ENCODE data around the gene SEL1L.
"Not testable (repeated sequence)": the region's sequence is repeated elsewhere in the genome, so short reads cannot be mapped to it uniquely, and the experiment has no call there.

Gene SEL1L

DNA sequence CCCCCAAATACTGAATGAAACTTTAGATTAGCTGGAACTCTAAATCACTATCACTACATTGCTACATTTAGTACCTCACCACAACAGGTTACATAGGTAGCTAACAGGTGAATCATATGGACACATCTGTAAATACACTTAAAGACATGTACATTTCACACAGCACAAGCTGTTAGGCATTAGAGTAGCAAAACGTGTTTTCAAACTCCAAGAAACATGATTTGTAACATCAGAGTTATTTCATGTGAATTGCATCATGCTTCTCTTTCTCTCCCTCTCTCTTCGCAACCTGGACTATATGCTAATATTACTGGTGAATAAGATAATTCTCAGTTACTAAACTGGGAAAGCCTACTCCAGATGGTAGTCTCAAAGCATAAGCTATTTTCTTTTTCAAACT lies 4.3 kb downstream of the SEL1L start:
- in situ Hi-C loops (cut with HindIII; ENCODE audit: low sequenced_read_pairs): no loop called here

DNA sequence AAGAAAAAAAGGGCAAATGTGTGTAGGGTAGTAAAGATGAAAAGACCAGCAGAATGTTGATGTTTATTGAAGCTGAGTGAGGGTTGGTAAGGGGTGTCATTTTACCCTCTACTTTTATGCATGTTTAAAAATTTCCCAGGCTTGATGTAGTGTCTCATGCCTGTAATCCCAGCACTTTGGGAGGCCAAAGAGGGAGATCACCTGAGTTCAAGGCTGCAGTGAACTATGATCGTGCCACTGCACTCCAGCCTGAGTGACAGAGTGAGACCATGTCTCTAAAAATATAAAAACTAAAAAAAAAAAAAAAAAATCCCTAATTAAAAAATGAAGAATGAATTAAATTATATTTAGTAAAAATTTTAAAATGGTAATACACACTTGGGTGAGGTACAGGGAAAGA lies 8.5 kb downstream of the SEL1L start:
- in situ Hi-C loops (cut with HindIII; ENCODE audit: low sequenced_read_pairs): no loop called here

DNA sequence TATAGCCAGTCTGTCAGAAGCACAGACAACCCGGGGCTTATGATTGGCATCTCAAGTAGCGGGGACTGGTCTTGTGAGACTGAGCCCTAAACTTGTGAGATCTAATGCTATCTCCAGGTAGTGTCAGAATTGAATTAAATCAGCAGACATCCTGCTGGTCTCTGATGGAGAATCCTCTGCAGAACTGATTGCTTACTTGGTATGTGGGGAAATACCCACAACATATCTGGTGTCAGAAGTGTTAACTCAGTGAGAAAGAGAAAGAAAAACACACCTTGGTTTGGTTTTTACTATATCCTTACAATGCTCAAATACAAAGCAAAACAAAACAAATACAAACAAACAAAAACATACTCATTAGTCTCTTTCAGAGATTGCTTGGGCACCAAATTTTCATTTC lies 10.0 kb downstream of the SEL1L start:
- in situ Hi-C loops (cut with HindIII; ENCODE audit: low sequenced_read_pairs): loop anchor here (5.0 kb wide), 1 partner anchor 36 kb away; no protein-coding TSS in a partner anchor

DNA sequence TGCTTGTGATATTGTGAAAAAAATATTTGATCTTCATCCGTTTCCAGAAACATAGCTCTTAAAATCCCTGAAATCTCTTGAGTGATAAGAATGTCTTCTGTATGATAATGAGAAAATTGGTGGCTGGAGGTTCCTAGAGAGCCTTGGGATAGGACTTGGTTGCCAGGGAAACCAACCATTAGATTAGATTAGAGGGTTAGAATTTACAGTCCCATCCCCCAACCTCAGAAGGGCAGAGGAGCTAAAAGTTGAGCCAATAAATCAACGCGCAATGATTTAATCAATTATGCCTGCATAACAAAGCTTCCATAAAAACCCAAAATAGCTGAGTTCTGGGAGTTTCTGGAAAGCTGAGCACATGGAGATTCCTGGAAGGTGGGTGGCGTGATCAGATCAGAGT lies 10.6 kb downstream of the SEL1L start:
- in situ Hi-C loops (cut with HindIII; ENCODE audit: low sequenced_read_pairs): loop anchor here (5.0 kb wide), 1 partner anchor 36 kb away; no protein-coding TSS in a partner anchor

DNA sequence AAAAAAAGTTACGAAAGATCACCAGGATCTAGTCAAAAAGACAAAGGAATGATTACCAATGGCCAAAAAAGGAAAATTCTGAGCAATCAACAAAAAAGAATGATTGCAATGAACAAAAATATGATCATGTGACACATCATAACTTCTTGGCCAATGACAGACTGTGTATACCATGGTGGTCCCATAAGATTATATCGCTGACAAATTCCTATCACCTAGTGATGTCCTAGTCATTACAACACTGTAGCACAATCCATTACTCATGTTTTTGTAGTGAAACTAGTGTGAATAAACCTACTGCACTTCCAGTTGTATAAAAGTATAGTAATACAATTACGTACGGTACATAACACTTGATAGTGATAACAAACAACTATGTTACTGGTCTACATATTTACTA lies 12.3 kb downstream of the SEL1L start:
- in situ Hi-C loops (cut with HindIII; ENCODE audit: low sequenced_read_pairs): loop anchor here (5.0 kb wide), 1 partner anchor 34 kb away; no protein-coding TSS in a partner anchor

DNA sequence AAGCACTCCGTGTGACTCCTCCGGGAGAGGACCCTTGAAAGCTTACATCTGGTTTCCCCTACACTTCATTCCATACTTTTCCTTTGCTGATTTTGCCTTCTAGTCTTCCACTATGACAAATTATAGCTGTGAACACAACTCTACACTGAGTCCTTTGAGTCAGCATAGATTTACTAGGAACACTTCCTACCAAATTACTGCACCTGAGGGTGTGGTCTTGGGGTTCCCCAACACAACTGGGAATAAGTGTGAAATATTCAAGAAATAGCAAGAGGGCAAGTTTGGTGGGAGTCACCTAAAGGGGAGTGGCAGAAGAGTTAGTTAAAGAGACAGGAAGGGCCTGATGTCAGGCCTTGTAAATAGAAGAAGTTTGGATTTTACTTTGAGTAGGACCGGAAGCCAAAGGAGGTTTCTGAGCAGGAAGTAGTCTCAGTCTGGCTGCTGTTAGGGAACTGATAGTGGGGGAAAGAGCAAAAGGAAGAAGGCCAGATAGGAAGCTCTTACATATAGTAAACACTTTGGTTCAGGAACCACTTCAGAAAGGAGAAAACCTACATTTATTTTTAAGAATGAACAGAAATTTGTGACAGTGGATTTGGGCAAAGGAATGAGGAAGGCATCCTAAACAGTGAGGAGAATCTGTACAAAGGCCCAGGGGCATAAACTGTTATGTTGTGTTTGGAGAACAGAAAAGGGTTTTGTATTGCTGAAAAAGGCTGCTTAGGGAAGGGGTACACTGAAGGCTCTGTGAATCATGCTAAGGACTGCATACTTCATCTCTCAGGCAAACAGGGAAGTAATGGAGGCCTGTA lies 14.2 kb downstream of the SEL1L start:
- in situ Hi-C loops (cut with HindIII; ENCODE audit: low sequenced_read_pairs): loop anchor here (5.0 kb wide), 1 partner anchor 32 kb away; no protein-coding TSS in a partner anchor

DNA sequence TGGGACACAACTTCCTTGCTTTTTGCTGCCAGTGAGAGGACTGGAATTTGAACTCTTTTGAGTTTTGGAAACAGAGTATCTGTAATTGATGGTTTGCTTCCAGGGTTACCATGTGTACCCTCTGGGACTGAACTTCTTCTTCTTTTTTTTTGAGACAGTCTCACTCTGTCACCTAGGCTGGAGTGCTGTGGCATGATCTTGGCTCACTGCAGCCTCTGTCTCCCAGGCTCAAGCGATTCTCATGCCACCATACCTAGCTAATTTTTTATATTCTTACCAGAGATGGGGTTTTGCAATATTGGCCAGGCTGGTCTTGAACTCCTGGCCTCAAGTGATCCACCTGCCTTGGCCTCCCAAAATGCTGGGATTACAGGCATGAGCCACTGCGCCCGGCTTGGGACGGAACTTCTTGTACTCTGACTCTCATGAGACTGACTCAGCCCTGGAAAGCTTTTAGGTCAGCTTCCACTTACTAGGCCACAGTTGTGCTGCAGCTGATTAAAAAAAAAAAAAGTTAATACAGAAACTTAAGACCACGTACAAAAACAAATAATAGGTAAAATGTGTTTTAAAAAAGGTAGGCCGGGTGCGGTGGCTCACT lies 15.8 kb downstream of the SEL1L start:
- in situ Hi-C loops (cut with HindIII; ENCODE audit: low sequenced_read_pairs): no loop called here

DNA sequence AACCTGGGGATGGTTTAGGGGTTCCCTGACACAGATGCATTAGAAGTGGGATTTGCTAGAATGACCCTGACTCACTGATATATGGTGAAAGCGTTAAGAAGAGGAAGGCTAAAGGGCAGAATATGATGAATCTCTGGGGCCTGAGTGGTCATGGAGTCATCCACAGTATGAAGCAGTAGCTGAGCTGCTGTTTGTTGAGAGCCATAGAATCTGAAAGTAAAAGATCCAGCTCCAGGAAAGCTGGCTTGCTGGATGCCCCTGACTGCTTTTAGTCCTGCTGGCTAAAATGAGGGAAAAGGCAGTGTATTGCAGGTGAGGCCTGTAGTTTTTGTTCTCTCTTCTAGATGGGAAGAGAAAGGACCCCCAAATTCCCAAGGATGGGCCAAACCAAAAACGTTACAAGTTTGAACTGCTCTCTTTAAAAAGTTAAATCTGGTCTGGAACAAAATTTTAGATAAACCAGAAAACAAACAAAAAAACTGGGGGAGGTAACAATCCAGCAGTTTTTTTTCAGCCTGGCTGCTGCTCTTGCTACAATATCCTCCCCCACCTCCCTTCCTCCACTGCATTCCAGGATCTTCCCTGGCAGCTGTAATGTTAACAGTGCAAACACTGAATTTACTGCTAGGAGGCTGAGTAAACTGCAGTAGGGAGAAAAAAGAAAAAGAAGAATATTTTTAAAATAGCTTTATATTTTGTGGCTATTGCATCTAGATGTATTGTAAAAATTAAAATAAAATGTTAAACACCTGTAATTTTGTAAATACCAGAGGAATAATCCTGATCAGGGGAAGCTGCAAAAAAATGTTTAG lies 16.5 kb downstream of the SEL1L start:
- in situ Hi-C loops (cut with HindIII; ENCODE audit: low sequenced_read_pairs): no loop called here

DNA sequence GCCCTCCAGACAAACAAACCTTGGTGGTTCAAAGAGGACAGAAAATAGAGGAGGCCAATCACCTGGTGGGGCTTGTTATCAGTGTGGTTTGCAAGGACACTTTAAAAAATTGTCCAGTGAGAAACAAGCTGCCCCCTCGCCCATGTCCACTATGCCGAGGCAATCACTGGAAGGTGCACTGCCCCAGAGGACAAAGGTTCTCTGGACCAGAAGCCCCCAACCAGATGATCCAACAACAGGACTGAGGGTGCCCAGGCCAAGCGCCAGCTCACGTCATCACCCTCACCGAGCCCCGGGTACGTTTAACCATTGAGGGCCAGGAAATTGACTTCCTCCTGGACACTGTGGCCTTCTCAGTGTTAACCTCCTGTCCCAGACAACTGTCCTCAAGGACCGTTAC lies 17.7 kb downstream of the SEL1L start:
- in situ Hi-C loops (cut with HindIII; ENCODE audit: low sequenced_read_pairs): not testable (repeated sequence)

DNA sequence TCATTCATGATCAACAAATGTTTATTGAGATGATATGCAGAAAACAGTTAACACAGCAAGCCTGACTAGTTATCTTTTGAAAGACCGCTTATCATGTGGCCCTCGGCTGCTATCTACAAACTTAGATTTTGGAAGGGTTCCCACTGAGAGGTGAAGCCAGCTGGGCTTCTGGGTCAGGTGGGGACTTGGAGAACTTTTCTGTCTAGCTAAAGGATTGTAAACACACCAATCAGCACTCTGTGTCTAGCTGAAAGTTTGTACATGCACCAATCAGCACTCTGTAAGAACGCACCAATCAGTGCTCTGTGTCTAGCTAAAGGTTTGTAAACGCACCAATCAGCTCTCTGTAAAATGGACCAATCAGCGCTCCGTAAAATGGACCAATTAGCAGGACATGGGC lies 20.8 kb downstream of the SEL1L start:
- in situ Hi-C loops (cut with HindIII; ENCODE audit: low sequenced_read_pairs): not testable (repeated sequence)

DNA sequence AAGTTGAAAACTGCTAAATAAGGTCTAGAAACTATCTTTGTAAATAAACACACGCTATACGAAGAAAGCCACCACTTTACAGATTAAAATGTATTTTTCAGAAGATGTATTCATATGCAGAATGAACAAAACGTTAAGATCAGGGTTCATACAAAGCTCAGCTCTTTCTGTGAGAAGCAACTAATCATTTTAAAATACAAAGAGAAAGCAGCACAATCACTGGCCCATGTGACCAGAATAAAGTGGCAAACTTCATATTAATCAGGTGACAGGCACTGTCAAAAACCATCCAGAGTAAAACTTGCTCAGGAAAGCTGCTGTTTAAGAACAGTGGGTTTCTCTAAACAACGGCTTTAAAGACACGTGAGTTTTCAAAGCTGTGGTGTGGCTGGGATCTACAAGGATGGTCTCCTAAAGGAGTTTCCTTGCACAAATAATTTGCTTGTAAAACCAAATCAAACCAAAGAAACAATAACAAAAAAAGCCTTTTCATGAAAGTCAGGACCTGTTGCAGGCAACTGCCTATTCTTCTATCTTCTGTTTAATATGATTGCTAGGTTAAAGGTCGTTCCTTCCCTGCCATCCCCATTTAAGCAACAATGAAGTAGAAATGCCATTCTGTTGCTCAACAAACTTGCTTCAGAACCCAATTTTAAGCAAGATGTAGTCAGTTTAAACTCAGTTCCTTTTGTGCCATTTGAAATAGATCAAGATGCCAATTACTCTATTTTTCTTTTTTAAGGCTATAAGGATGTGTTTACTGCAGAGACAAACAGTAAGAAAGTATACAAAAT lies 22.3 kb downstream of the SEL1L start:
- in situ Hi-C loops (cut with HindIII; ENCODE audit: low sequenced_read_pairs): no loop called here

DNA sequence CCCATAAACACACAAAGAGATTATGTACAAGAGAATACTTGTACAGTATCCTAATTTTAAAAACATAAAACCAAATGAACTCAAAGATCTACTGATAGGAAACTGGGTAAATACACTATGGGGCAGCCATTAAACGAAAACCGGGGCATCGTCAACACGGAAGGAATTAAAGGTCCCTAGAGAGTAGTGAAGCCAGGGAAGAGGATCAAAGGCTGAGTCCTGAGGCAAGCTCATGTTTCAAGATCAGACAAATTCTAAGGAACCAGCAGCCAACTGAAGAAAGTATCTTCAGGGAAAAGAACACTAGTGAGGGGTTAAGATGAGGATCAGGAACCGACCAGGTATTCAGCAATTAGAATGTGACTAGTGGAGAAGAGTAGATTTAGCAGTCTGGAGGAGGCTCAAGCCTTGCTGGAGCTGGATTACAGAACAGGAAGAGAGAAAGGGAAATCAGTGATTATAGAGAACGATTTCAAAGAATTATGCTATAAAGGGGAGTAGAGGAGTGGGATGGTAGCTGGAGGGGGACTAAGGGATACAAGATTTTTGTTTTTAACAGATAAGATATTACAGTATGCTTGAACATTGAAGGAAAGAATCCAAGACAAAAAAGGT lies 23.7 kb downstream of the SEL1L start:
- in situ Hi-C loops (cut with HindIII; ENCODE audit: low sequenced_read_pairs): no loop called here

DNA sequence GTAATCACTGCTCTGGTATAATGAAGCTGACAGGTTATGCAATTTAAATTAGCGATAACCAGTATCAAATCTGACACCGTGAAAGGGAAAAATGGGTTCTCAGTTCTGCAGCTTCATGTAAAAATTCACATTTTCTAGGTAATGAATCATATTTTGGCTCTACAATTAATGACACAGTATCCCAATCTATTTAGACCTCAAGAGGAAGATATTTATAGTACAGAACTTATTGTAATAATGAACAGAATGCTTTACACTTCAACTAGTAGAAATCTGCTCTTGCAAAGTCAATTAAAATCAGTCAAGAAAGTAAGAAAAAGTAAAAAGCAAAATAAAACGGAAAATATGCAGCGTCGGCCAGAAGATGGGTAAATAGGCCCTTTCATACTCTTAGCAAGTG lies 24.3 kb downstream of the SEL1L start:
- in situ Hi-C loops (cut with HindIII; ENCODE audit: low sequenced_read_pairs): no loop called here

DNA sequence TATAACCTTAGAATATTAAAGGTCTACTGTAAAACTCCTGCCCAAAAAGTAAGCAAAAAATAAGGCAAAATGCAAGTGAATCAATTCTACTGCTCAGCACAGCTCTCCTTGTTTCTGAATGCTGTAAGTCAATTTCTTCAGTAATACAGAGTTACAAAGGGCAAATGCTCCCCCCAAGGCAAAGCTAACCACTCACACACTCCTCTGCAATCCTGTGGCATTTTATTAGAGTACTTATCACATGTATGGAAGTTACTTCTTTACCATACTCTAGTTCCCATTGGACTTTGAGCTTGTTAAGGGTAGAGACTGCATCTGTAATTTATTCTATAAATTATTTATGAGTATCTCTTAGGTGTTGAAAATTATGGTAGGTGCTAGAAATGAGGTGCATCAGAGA lies 27.2 kb downstream of the SEL1L start:
- in situ Hi-C loops (cut with HindIII; ENCODE audit: low sequenced_read_pairs): no loop called here

DNA sequence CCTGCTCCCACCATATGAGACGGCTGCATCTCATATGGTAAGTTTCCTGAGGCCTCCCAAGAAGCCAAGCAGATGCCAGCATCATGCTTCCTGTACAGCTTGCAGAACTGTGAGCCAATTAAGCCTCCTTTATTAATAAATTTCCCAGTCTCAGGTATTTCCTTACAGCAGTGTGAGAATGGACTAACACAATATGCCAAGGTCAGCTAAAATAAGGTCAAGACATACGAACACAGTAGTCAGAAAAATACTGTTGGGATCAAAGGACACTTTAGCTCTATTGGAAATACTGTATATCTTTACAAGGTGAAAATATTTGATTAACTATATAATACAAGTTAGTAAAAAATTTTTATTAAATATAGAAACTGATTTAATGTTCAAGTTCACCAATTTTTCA lies 28.8 kb downstream of the SEL1L start:
- in situ Hi-C loops (cut with HindIII; ENCODE audit: low sequenced_read_pairs): no loop called here

DNA sequence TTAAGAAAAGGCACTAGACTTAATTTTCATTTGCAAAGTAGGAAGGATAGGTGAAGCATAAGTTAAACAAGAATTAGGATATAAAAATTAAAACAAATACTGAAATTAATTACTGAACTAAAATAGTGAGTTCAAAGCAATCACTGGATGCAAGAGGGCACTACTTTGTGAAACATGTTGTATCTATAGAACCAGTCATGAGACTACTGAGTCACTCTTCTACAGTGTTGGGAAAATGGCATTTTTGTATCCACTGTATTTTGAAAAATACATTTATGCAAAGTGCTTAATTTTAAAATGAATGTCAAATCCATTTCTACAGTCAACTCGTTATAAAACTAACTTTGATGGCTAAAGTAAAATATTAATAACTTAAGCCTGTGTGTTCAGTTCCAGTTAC lies 47.9 kb downstream of the SEL1L start:
- in situ Hi-C loops (cut with HindIII; ENCODE audit: low sequenced_read_pairs): loop anchor here (5.0 kb wide), 1 partner anchor 37 kb away; no protein-coding TSS in a partner anchor

DNA sequence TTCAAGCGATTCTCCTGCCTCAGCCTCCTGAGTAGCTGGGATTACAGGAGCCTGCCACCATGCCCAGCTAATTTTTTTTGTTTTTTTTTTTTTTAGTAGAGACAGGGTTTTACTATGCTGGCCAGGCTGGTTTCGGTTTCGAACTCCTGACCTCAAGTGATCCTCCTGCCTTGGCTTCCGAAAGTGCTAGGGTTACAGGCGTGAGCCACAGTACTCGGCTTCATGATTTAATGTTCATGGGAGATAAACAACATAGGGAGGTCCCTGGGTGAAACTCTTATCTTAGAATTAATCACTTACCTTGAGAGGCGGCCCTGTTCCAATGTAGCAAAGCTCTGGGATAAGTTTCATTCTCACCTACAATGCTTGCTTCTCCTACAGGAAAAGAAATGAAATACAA lies 48.3 kb downstream of the SEL1L start:
- in situ Hi-C loops (cut with HindIII; ENCODE audit: low sequenced_read_pairs): loop anchor here (5.0 kb wide), 1 partner anchor 37 kb away; no protein-coding TSS in a partner anchor

DNA sequence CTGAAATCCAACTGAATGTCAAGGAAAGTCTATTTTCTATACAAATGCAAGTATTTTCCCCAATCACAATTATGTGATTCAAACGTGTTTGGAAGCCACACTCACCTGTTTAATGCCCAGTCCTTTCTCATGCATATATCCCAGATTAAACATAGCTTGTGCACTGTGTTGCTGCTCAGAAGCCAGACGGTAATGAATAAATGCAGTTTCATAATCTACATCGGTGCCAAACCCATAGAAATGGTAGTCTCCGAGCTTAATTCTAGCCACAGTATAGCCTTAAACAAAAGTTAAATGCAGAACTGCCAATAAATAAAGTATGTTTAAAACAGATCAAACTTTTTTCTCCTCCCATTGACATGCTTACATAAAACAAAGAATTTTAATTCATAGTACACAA lies 49.5 kb downstream of the SEL1L start:
- in situ Hi-C loops (cut with HindIII; ENCODE audit: low sequenced_read_pairs): no loop called here

DNA sequence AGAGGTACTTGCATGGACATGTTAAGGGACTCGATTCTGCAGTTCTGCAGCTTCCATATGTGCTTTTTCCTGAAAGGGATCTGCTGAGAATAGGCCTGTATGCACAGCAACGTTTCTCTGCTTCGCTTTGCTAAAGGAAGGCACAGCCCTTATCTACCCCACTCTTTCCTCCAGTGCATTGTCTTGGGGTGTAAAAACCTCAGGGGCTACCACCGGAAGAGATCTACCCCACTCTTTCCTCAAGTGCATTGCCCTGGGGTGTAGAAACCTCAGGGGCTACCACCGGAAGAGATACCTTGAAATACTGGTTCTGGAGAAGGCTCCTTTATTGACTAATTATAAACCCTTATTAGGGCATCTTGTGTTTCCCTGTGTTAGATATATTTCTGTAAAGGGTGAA lies 52.9 kb downstream of the SEL1L start:
- in situ Hi-C loops (cut with HindIII; ENCODE audit: low sequenced_read_pairs): no loop called here

DNA sequence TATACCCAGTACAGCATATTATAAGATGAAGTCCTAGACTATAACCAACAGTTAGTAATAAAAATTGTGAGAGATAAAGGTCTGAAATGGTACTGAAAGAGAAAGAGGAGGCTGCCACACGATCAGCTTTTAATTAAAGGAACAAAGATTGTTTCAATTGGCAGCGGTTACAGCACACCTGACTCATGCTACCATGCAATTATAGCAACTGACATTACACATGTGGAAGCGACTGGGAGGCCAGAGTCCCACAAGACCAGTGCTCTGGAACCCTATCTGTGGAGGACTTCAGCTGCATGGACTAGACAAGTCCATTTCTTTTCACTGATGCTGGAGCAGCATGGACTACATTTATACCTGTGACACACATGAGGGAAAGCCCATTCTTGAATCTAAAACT lies 55.2 kb downstream of the SEL1L start:
- in situ Hi-C loops (cut with HindIII; ENCODE audit: low sequenced_read_pairs): no loop called here
